WI38 (cell line): ENCODE results near the gene MYO1D.
"Not testable (repeated sequence)": the region's sequence is repeated elsewhere in the genome, so short reads cannot be mapped to it uniquely, and the experiment has no call there.

ENCODE experiments used
- H3K4me3 ChIP-seq: 2 replicates; pipeline ENCODE4 v1.5.1; 2011; ENCODE audit warnings: low read depth, mild to moderate bottlenecking, control low read depth, low read length
- CTCF ChIP-seq: IDR thresholded peaks from 2 replicates; pipeline ENCODE4 v1.5.1; 2012; ENCODE audit warnings: low read depth, mild to moderate bottlenecking, control low read depth, low read length

Gene MYO1D

GRCh38 chr17:32722733-32723132 lies 154.2 kb downstream of the MYO1D start:
- no peak for TF ChIP-seq CTCF
- H3K4me3 ChIP-seq: no peak overlapping the region

GRCh38 chr17:32720671-32721070 lies 156.3 kb downstream of the MYO1D start:
- no peak overlapping the region for H3K4me3 ChIP-seq
- TF ChIP-seq CTCF: no peak

- TF ChIP-seq CTCF: no peak
- no peak overlapping the region for H3K4me3 ChIP-seq
Measured at GRCh38 chr17:32719689-32720088, 157.2 kb downstream of the MYO1D start.

GRCh38 chr17:32714922-32715321 lies 162.0 kb downstream of the MYO1D start:
- H3K4me3 ChIP-seq: not testable (repeated sequence)

GRCh38 chr17:32714206-32714605 lies 162.7 kb downstream of the MYO1D start:
- not testable (repeated sequence) for H3K4me3 ChIP-seq

GRCh38 chr17:32713081-32713480 lies 163.8 kb downstream of the MYO1D start:
- TF ChIP-seq CTCF: no peak
- H3K4me3 ChIP-seq: no peak overlapping the region

- no peak for TF ChIP-seq CTCF
- H3K4me3 ChIP-seq: no peak overlapping the region
Measured at GRCh38 chr17:32709562-32709961, 167.4 kb downstream of the MYO1D start.

- no peak for TF ChIP-seq CTCF
Measured at GRCh38 chr17:32701871-32702270, 175.1 kb downstream of the MYO1D start.

DNA sequence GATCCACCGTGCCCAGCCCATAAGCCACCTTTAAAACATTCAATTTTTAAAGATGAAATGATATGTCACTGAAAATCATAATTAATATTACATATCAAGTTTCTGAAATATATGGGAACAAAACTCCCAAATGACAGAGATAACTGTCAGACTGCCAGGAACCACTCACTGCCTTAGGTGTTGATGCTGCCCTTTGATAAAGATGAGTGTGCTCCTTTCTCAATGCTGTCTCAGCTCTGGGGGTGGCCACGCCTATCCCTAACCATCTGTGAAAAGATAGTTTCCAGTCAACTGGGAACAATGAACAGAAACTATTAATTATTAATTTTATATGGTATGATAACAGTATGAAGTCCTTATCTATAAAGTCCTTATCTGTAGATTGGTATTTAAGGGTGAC lies 177.7 kb downstream of the MYO1D start:
- TF ChIP-seq CTCF: no peak

More at GRCh38 chr17:32701871-32702270, 175.1 kb downstream of the MYO1D start:
- no peak overlapping the region for H3K4me3 ChIP-seq

More for the DNA sequence above, 177.7 kb downstream of the MYO1D start:
- H3K4me3 ChIP-seq: no peak overlapping the region
